Right atrium auricular region (tissue), 2 donors: ENCODE measurements around the gene TNFRSF6B. TPM values are rescaled to one million over a fixed set of nuclear protein-coding genes. Genes with fewer than 3 reads are reported as not detected.

Source experiments
- DNase-seq: peaks from one replicate; pipeline ENCODE4 v3.0.0-alpha.2; 2019; ENCODE audit warnings: low spot score
- H3K27ac ChIP-seq, 2 donors: fragments of 200-600 bp; sonication (generic); 1 replicate in 1 of 2; 2 replicates in 1 of 2; pipeline ENCODE4 v1.5.1; 2016 to 2019
- H3K27me3 ChIP-seq, 2 donors: fragments of 200-600 bp; sonication (generic); one replicate each; pipeline versions ENCODE4 v1.5.1 to v1.6.0; 2017 to 2019
- H3K36me3 ChIP-seq: fragments of 200-600 bp; sonication (generic); one replicate; pipeline ENCODE4 v1.5.1; 2016
- H3K4me1 ChIP-seq, 2 donors: fragments of 200-600 bp; sonication (generic); one replicate each; pipeline versions ENCODE4 v1.5.1 to v1.6.0; 2017 to 2019
- H3K4me3 ChIP-seq, 2 donors: fragments of 200-600 bp; sonication (generic); 1 replicate in 1 of 2; 2 replicates in 1 of 2; pipeline ENCODE4 v1.5.1; 2017 to 2019; ENCODE audit warnings: mild to moderate bottlenecking in 1 of 2, moderate library complexity in 1 of 2
- H3K9me3 ChIP-seq, 2 donors: fragments of 200-600 bp; sonication (generic); one replicate each; pipeline ENCODE4 v1.5.1; 2019
- total RNA-seq, 2 donors: library from RNA; depleted of rRNA; stranded (reverse); fragments of >200 nt; gene quantifications; one replicate each; pipeline ENCODE4 v1.1.0, GENCODE V29; 2016
- TF ChIP-seq, protein P1 (sequence below), 2 donors: fragments of 200-600 bp; sonication (generic); IDR thresholded peaks; one replicate each; pipeline ENCODE4 v1.5.1; 2019; ENCODE audit warnings: antibody characterized with exemption in 2 of 2

Gene TNFRSF6B
- total RNA-seq, 2 donors from 2014 or later: 1.2 to 3.8 TPM

DNA sequence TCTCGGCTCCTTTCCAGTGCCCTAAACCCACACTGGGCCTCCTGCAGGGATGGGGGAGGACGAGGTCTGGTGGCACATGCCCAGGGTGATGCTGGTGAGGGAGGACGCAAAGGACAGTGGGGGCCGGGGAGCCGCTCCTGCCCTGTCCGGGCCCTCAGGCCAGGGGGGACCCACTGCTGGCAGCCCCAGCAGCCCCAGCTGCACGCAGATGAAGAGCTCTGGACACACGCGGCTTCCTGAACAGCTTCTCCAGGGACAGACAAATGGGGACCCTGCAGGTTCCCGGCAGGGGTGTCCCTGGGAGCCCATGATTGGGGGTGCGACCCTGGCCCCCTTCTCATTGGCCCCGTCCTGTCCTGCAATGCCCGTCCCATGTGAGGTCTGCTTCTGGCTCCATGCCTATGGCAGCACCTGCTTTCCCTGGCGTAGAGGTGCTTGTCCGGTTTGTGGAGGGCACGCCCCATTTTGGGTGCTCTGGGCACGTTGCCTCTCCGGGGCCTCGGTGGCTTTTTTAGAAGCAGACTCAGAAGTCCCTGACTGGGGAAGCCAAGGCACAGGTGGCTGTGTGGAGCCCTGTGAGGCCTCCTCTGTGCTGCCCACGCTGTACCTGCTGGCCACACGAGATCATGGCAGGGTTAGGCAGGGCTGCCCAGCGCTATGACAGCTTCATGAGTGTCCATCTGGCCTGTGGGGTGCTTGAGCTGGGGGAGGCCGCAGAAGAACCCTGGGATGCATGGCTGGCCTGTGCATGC lies 15.4 kb upstream of the TNFRSF6B start:
- Histone ChIP-seq H3K4me1 (peaks cover 0 to 30% of the 10 kb centered on the region in 2 donors), H3K9me3 (no peaks in the 10 kb centered on the region), H3K27ac (peak overlapping the region; percentile 80 to 85), H3K4me3 (no peak overlapping the region), H3K36me3 (peaks cover 12% of the 10 kb centered on the region), H3K27me3 (no peaks in the 10 kb centered on the region)
- DNase-seq: no peak
- TF ChIP-seq, protein P1, sequence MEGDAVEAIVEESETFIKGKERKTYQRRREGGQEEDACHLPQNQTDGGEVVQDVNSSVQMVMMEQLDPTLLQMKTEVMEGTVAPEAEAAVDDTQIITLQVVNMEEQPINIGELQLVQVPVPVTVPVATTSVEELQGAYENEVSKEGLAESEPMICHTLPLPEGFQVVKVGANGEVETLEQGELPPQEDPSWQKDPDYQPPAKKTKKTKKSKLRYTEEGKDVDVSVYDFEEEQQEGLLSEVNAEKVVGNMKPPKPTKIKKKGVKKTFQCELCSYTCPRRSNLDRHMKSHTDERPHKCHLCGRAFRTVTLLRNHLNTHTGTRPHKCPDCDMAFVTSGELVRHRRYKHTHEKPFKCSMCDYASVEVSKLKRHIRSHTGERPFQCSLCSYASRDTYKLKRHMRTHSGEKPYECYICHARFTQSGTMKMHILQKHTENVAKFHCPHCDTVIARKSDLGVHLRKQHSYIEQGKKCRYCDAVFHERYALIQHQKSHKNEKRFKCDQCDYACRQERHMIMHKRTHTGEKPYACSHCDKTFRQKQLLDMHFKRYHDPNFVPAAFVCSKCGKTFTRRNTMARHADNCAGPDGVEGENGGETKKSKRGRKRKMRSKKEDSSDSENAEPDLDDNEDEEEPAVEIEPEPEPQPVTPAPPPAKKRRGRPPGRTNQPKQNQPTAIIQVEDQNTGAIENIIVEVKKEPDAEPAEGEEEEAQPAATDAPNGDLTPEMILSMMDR (IDR thresholded peaks at IDR 0.05): no peak

DNA sequence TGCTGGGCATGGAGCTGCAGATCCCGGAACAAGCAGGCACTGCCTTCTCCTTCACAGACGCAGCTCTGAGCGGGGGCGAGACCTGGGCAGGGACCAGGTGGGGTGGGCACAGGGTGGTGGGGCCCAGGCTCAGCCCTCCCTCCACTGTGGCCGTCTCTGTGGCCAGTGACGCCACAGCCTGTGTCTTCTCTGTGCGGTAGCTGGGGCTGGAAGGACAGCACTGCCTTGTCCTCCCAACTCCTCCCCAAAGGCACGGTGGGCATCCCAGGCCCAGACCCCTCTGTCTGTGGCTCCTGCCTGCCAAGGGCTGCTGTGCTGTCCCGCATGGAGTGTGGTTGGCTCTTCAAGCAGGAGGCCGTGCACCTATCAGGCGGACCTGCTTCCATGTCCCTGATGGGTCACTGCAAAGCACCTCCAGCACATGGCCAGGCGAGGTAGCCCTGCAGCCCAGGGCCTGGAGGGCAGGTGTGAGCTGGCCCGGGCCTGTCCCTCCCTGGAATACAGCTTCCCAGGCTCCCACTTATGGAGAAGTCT lies 14.8 kb upstream of the TNFRSF6B start:
- Histone ChIP-seq H3K4me3 (no peak overlapping the region), H3K9me3 (no peaks in the 10 kb centered on the region), H3K4me1 (peaks cover 0 to 37% of the 10 kb centered on the region in 2 donors), H3K36me3 (peaks cover 11% of the 10 kb centered on the region), H3K27ac (peak overlapping the region; percentile 80 to 85), H3K27me3 (no peaks in the 10 kb centered on the region)
- TF ChIP-seq, protein P1 (IDR thresholded peaks at IDR 0.05): no peak
- no peak for DNase-seq

DNA sequence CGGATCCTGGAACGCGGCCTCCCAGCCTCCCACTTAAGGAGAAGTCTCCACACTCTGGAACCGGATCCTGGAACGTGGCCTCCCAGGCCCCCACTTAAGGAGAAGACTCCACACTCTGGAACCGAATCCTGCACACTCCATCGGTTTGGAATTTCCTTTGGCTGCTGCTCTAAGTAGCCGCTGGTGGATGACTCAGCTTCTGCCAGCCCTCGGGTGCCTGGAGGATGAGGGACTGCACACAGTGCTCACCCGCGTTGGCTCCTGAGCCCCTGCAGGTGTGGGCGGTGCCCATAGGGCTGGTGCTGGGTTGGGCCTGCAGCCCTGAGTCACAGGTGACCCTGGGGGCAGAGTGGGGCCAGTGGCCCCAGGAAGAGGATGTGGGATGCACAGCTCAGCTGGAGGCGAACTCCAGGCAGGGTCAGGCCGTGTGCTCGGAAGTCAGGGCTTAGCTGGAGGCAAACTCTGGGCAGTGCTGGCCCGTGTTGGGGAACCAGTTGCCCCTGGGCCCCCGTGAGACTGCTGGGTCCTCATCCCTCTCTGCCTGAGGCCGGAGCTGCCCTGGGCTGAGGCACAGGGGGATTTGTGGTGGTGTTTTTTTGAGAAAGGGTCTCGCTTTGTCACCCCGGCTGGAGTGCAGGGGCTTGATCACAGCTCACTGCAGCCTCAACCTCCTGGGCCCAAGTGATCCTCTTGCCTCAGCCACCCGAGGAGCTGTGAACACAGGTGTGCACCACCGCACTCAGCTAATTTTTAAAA lies 13.9 kb upstream of the TNFRSF6B start:
- TF ChIP-seq, protein P1 (IDR thresholded peaks at IDR 0.05): no peak
- Histone ChIP-seq H3K27ac (peak overlapping the region; percentile 80 to 85), H3K36me3 (peaks cover 11% of the 10 kb centered on the region), H3K9me3 (no peaks in the 10 kb centered on the region), H3K4me3 (no peak overlapping the region), H3K27me3 (no peaks in the 10 kb centered on the region), H3K4me1 (peaks cover 0 to 46% of the 10 kb centered on the region in 2 donors)
- peak; percentile 90 for DNase-seq

DNA sequence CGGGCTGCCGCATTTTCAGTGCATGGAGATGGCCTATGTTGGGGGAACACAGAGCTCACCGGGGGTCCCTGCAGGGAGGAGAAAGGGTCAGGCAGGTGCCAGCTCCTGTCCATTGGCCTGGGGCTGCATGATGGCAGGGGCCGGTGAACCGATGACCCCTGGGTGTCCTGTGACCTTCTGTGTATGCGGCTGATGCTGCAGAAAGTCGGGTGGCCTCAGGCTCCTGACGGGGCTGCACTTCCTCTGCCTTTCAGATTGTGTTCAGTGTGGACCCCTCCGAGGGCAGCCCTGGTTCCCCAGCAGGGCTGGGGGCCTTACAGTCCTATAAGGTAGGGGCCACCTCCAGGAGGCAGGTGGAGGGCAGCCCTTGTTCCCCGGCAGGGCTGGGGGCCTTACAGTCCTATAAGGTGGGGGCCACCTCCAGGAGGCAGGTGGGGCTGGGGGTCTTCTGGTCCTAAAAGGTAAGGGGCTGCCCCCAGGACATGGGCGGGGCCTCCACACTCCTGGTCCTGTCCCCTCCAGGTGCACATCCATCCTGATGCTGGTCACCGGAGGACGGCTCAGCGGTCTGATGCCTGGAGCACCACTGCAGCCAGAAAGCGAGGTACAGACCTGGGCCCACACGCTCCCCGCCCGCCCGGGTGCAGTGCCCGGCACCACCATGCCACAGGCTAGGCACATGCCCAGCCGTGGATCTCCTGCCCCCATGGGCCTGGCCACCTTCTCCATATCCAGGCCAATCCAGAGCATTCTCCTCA lies 11.0 kb upstream of the TNFRSF6B start:
- DNase-seq: no peak
- Histone ChIP-seq H3K4me3 (no peak overlapping the region), H3K27me3 (no peaks in the 10 kb centered on the region), H3K4me1 (peaks cover 0 to 65% of the 10 kb centered on the region in 2 donors), H3K9me3 (no peaks in the 10 kb centered on the region), H3K27ac (peak overlapping the region; percentile 76 to 81), H3K36me3 (no peaks in the 10 kb centered on the region)
- TF ChIP-seq, protein P1 (IDR thresholded peaks at IDR 0.05): no peak

DNA sequence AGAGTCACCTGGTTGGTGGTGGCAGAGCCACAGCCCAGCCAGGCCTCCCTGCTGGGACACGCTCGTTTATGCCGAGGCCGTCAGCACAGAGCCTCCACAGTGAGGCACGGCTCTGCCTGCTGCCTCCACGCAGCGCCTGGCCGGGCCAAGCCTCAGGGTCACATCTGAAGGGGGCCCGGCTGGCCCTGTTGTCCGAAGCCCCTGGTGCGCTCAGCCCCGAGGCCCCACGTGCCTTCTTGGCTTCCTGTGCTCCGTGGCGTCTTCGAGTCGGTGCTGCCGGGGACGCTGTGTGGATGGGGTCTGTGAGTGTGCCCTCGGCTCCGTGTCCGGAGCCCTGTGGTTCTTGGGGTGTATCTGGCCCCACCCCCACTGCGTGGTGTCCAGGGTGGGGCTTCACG lies 10.4 kb upstream of the TNFRSF6B start:
- TF ChIP-seq, protein P1 (IDR thresholded peaks at IDR 0.05): no peak
- no peak for DNase-seq
- Histone ChIP-seq H3K4me1 (peaks cover 0 to 65% of the 10 kb centered on the region in 2 donors), H3K4me3 (peak overlapping the region in 1 of 2 donors; percentile 18), H3K27ac (peak overlapping the region; percentile 76 to 81), H3K9me3 (no peaks in the 10 kb centered on the region), H3K27me3 (no peaks in the 10 kb centered on the region), H3K36me3 (no peaks in the 10 kb centered on the region)
